CD14-positive monocyte (primary cell): Measurements from ENCODE around the gene CARMIL1. TPM values are rescaled to one million over a fixed set of nuclear protein-coding genes. Genes with fewer than 3 reads are reported as not detected.

ENCODE experiments used
- DNase-seq, 3 donors: peaks; one replicate each; pipeline ENCODE4 v3.0.0-alpha.2; 2011 to 2022
- H2AFZ ChIP-seq: 2 replicates; pipeline ENCODE4 v1.6.0; 2012; ENCODE audit warnings: mild to moderate bottlenecking, low read depth, low read length, inconsistent platforms; ENCODE audit not compliant: insufficient read depth, poor library complexity, severe bottlenecking
- H3K27ac ChIP-seq, 2 donors: 1 replicate in 1 of 2; 2 replicates in 1 of 2; pipeline ENCODE4 v1.5.1; 2012 to 2013; ENCODE audit warnings: low read length in 2 of 2, control low read depth in 1 of 2, inconsistent platforms in 1 of 2, low read depth in 1 of 2, mild to moderate bottlenecking in 1 of 2
- H3K27me3 ChIP-seq, 2 donors: one replicate each; pipeline versions ENCODE4 v1.6.0 to v1.6.1; 2011 to 2013; ENCODE audit warnings: low read length in 2 of 2; ENCODE audit not compliant: control insufficient read depth in 2 of 2, insufficient read depth in 2 of 2
- H3K36me3 ChIP-seq, 2 donors: replicated peaks in 1 of 2; 1 replicate in 1 of 2; 2 replicates in 1 of 2; pipeline versions ENCODE4 v1.5.1 to v1.6.1; 2012 to 2013; ENCODE audit warnings: low read length in 2 of 2, control low read depth in 1 of 2, inconsistent platforms in 1 of 2, mild to moderate bottlenecking in 1 of 2; ENCODE audit not compliant: insufficient read depth in 2 of 2, control insufficient read depth in 1 of 2
- H3K4me1 ChIP-seq, 2 donors: 1 replicate in 1 of 2; 2 replicates in 1 of 2; pipeline versions ENCODE4 v1.5.1 to v1.6.1; 2012 to 2013; ENCODE audit warnings: low read length in 2 of 2, control low read depth in 1 of 2, inconsistent platforms in 1 of 2, mild to moderate bottlenecking in 1 of 2, moderate library complexity in 1 of 2; ENCODE audit not compliant: insufficient read depth in 2 of 2, control insufficient read depth in 1 of 2
- H3K4me2 ChIP-seq: replicated peaks from 2 replicates; pipeline ENCODE3; 2012; ENCODE audit warnings: low read length, moderate library complexity, mild to moderate bottlenecking; ENCODE audit not compliant: poor library complexity, severe bottlenecking; ENCODE audit errors: extremely low read depth
- H3K4me3 ChIP-seq, 3 experiments: fragments of 200-600 bp in 1 of 3; sonication (generic) in 1 of 3; replicated peaks in 1 of 3; 1 replicate in 2 of 3; 2 replicates in 1 of 3; pipeline ENCODE4 v1.5.1; 2011 to 2013; ENCODE audit warnings: low read length in 3 of 3, mild to moderate bottlenecking in 3 of 3, control low read depth in 2 of 3, low read depth in 2 of 3, inconsistent platforms in 1 of 3, moderate library complexity in 1 of 3
- H3K79me2 ChIP-seq: 2 replicates; pipeline ENCODE4 v1.6.0; 2012; ENCODE audit warnings: mild to moderate bottlenecking, control low read depth, inconsistent platforms, low read length, moderate library complexity; ENCODE audit not compliant: insufficient read depth
- H3K9ac ChIP-seq: 2 replicates; pipeline ENCODE4 v1.6.0; 2017; ENCODE audit warnings: low read length, mild to moderate bottlenecking; ENCODE audit not compliant: insufficient read depth, poor library complexity, severe bottlenecking
- H3K9me3 ChIP-seq, 2 donors: replicated peaks in 1 of 2; 1 replicate in 1 of 2; 2 replicates in 1 of 2; pipeline versions ENCODE4 v1.5.1 to v1.6.1; 2012 to 2013; ENCODE audit warnings: low read length in 2 of 2, control low read depth in 1 of 2; ENCODE audit not compliant: control insufficient read depth in 1 of 2, insufficient read depth in 1 of 2
- H4K20me1 ChIP-seq: 2 replicates; pipeline ENCODE4 v1.6.0; 2012; ENCODE audit warnings: mild to moderate bottlenecking, low read length, control low read depth, moderate library complexity; ENCODE audit not compliant: insufficient read depth
- H3K27ac Mint-ChIP-seq, 7 donors: one replicate each; pipeline ENCODE4 v1.8.0; 2020; ENCODE audit warnings: mild to moderate bottlenecking in 7 of 7, mixed read lengths in 7 of 7, moderate library complexity in 6 of 7, inconsistent platforms in 2 of 7
- H3K27me3 Mint-ChIP-seq, 3 donors: one replicate each; pipeline ENCODE4 v1.8.0; 2021 to 2022; ENCODE audit warnings: low read depth in 3 of 3, mild to moderate bottlenecking in 3 of 3, mixed read lengths in 3 of 3, moderate library complexity in 3 of 3, inconsistent platforms in 1 of 3
- H3K36me3 Mint-ChIP-seq, 2 donors: one replicate each; pipeline ENCODE4 v1.8.0; 2020; ENCODE audit warnings: mixed read lengths in 2 of 2, inconsistent platforms in 1 of 2, mild to moderate bottlenecking in 1 of 2
- H3K4me1 Mint-ChIP-seq: one replicate; pipeline ENCODE4 v1.8.0; 2020; ENCODE audit warnings: mild to moderate bottlenecking, mixed read lengths
- H3K4me3 Mint-ChIP-seq, 2 donors: one replicate each; pipeline ENCODE4 v1.8.0; 2020; ENCODE audit warnings: mild to moderate bottlenecking in 2 of 2, mixed read lengths in 2 of 2, moderate library complexity in 1 of 2
- H3K9me3 Mint-ChIP-seq, 7 donors: one replicate each; pipeline ENCODE4 v1.8.0; 2020 to 2022; ENCODE audit warnings: mixed read lengths in 7 of 7, mild to moderate bottlenecking in 6 of 7, moderate library complexity in 6 of 7, inconsistent platforms in 2 of 7
- WGBS: methylation state at CpG from one replicate; pipeline ENCODE4 v1.1.5; 2013; ENCODE audit warnings: missing lambda C conversion rate; ENCODE audit not compliant: insufficient coverage; 5-methylcytosine and 5-hydroxymethylcytosine counted together
- intact Hi-C, 2 donors: fragments of 100-400 bp; cut with micrococcal nuclease; formaldehyde crosslinking; loops; one replicate each; pipeline versions ENCODE4 v1.15.0 to v1.15.1; 2023
- polyA plus RNA-seq, 3 donors: library from polyadenylated mRNA; depleted of rRNA in 1 of 3; unstranded in 2 of 3; stranded (reverse) in 1 of 3; fragments of 300-500 nt in 2 of 3; fragments of >200 nt in 1 of 3; fragmentation: Illumina TruSeq in 2 of 3; gene quantifications; 1 replicate in 2 of 3; 2 replicates in 1 of 3; pipeline ENCODE4 v1.2.3, GENCODE V29; 2012 to 2021
- TF ChIP-seq, protein P1 (sequence below): fragments of 200-600 bp; IDR thresholded peaks from one replicate; pipeline ENCODE4 v1.8.0; 2022; ENCODE audit warnings: antibody characterized with exemption, mild to moderate bottlenecking

CARMIL1 gene
- polyA plus RNA-seq, 3 donors = 0.30 to 0.49 (median 0.41) TPM

DNA sequence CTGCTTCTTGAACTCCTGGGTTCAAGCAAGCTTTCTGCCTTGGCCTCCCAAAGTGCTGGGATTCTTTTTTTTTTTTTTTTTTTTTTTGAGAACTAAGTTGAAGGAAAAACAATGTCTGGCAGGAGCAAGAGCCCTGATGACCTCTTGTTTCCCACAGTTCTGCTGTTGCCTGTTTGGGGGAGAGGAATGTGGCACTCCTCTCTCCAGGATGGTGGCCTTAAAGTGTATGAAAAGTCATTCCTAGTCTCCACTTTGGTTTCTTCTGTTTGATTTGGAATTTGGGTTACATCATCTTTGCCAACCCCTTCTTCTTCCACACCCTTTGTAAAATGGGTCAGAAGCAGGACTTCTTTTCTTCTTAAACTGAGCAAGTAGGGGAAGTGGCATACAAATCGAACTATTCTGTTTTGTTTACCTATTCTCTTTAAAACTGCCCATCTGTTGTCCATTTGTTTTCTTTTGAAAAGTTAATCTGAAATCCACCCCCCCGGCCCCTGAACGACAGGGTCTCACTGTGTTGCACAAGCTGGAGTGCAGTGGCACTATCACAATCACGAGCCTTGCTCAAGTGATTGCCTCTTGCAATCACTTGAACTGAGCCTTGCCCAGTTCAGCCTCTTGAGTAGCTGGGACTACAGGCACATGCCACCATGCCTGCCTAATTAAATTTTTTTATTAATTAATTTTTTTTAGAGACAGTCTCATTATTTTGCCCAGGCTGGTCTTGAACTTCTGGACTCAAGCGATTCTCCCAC lies 11.3 kb downstream of the CARMIL1 start:
- no peak for DNase-seq
- no peaks in the 10 kb centered on the region for H3K27me3 ChIP-seq
- H3K9ac ChIP-seq = no peak overlapping the region
- TF ChIP-seq, protein P1, sequence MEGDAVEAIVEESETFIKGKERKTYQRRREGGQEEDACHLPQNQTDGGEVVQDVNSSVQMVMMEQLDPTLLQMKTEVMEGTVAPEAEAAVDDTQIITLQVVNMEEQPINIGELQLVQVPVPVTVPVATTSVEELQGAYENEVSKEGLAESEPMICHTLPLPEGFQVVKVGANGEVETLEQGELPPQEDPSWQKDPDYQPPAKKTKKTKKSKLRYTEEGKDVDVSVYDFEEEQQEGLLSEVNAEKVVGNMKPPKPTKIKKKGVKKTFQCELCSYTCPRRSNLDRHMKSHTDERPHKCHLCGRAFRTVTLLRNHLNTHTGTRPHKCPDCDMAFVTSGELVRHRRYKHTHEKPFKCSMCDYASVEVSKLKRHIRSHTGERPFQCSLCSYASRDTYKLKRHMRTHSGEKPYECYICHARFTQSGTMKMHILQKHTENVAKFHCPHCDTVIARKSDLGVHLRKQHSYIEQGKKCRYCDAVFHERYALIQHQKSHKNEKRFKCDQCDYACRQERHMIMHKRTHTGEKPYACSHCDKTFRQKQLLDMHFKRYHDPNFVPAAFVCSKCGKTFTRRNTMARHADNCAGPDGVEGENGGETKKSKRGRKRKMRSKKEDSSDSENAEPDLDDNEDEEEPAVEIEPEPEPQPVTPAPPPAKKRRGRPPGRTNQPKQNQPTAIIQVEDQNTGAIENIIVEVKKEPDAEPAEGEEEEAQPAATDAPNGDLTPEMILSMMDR = no peak
- no peaks in the 10 kb centered on the region for H4K20me1 ChIP-seq
- Mint-ChIP-seq H3K4me1 (no peaks in the 10 kb centered on the region), H3K4me3 (no peak overlapping the region), H3K36me3 (peaks cover 0 to 10% of the 10 kb centered on the region in 2 donors), H3K27ac (no peak overlapping the region), H3K27me3 (peaks cover 0 to 4% (median 0%) of the 10 kb centered on the region in 3 donors), H3K9me3 (peaks cover 0 to 1% (median 0%) of the 10 kb centered on the region in 7 donors)
- no peaks in the 10 kb centered on the region for H3K4me1 ChIP-seq
- H3K4me2 ChIP-seq = no peak overlapping the region
- intact Hi-C loops = no loop called here
- no peaks in the 10 kb centered on the region for H3K9me3 ChIP-seq
- no peak overlapping the region for H3K4me3 ChIP-seq
- no peak overlapping the region for H2AFZ ChIP-seq
- no peak overlapping the region for H3K27ac ChIP-seq
- H3K79me2 ChIP-seq = no peaks in the 10 kb centered on the region
- H3K36me3 ChIP-seq = no peaks in the 10 kb centered on the region
- WGBS = 82% methylated on average over 3 of the region's 5 CpGs

DNA sequence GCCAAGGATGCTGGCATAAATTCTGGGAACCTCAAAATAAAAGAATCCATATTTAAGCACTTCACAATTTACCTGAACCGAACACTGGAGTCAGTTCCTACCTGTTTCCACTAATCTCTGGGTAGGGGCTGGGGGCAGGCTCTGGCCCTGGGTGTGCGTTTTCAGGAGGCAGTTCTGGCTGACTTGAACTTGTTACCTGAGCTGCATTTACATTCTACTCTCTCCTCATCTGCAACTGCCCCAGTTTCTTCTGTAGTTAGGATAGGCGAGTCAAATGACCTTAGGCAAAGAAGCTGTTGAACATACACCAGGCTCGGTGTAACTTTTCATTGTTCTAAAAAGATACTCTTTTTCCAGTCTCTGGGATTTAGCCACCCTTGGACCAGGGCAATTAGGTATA lies 13.2 kb downstream of the CARMIL1 start:
- no peaks in the 10 kb centered on the region for H3K79me2 ChIP-seq
- H3K36me3 Mint-ChIP-seq = peaks cover 0 to 7% of the 10 kb centered on the region in 2 donors

More for the DNA sequence above, 13.2 kb downstream of the CARMIL1 start:
- no peaks in the 10 kb centered on the region for H3K4me1 ChIP-seq
- no peak overlapping the region for H2AFZ ChIP-seq
- no peak overlapping the region for H3K4me3 ChIP-seq
- H3K4me3 Mint-ChIP-seq = no peak overlapping the region
- H3K9ac ChIP-seq = no peak overlapping the region
- no peaks in the 10 kb centered on the region for H3K9me3 ChIP-seq
- no peak for DNase-seq
- H3K4me1 Mint-ChIP-seq = no peaks in the 10 kb centered on the region
- no peaks in the 10 kb centered on the region for H4K20me1 ChIP-seq
- H3K4me2 ChIP-seq = no peak overlapping the region
- intact Hi-C loops = no loop called here
- no peaks in the 10 kb centered on the region for H3K27me3 ChIP-seq
- H3K9me3 Mint-ChIP-seq = peaks cover 0 to 1% (median 0%) of the 10 kb centered on the region in 7 donors
- TF ChIP-seq, protein P1 = no peak
- peaks cover 0 to 4% (median 1%) of the 10 kb centered on the region in 3 donors for H3K27me3 Mint-ChIP-seq
- H3K27ac Mint-ChIP-seq = no peak overlapping the region
- H3K27ac ChIP-seq = no peak overlapping the region
- H3K36me3 ChIP-seq = no peaks in the 10 kb centered on the region
- 100% methylated on average over 1 of the region's 4 CpGs for WGBS
